GM23338 (cell line): Measurements from ENCODE around the gene PPFIBP1. TPM values are rescaled to one million over a fixed set of nuclear protein-coding genes. Genes with fewer than 3 reads are reported as not detected.

Experiments used
- ATAC-seq: fragments of 200-7000 bp; cut with Tn5 transposase; 3 replicates; pipeline ENCODE4 v1.9.1; 2020
- DNase-seq: peaks from one replicate; pipeline ENCODE4 v3.0.0-alpha.2; 2015; ENCODE audit warnings: low spot score
- H2AFZ ChIP-seq: fragments of 200-600 bp; sonication (generic); 2 replicates; pipeline ENCODE4 v1.8.0; 2016; ENCODE audit warnings: antibody characterized with exemption, mild to moderate bottlenecking, moderate library complexity
- H3F3A ChIP-seq: fragments of 200-600 bp; sonication (generic); replicated peaks from 2 replicates; pipeline ENCODE4 v1.8.0; 2017; ENCODE audit warnings: antibody characterized with exemption, mixed run types, low read depth
- H3K27ac ChIP-seq: fragments of 200-600 bp; sonication (generic); 2 replicates; pipeline ENCODE4 v1.6.1; 2016; ENCODE audit warnings: low read depth
- H3K27me3 ChIP-seq: fragments of 200-600 bp; sonication (generic); 2 replicates; pipeline ENCODE4 v1.8.0; 2016; ENCODE audit warnings: mild to moderate bottlenecking, mixed run types, moderate library complexity; ENCODE audit not compliant: insufficient read depth
- H3K36me3 ChIP-seq: fragments of 200-600 bp; sonication (generic); 2 replicates; pipeline ENCODE4 v1.8.0; 2016; ENCODE audit warnings: mild to moderate bottlenecking; ENCODE audit not compliant: insufficient read depth
- H3K4me1 ChIP-seq: fragments of 200-600 bp; sonication (generic); 2 replicates; pipeline ENCODE4 v1.8.0; 2016; ENCODE audit warnings: mild to moderate bottlenecking, moderate library complexity; ENCODE audit not compliant: insufficient read depth
- H3K4me2 ChIP-seq: fragments of 200-600 bp; sonication (generic); 2 replicates; pipeline ENCODE4 v1.7.1; 2017; ENCODE audit warnings: mixed run types
- H3K4me3 ChIP-seq: fragments of 200-600 bp; sonication (generic); 2 replicates; pipeline ENCODE4 v1.6.1; 2016; ENCODE audit warnings: mixed run types
- H3K79me2 ChIP-seq: fragments of 200-600 bp; sonication (generic); replicated peaks from 2 replicates; pipeline ENCODE4 v1.8.0; 2017; ENCODE audit warnings: mild to moderate bottlenecking; ENCODE audit not compliant: insufficient read depth
- H3K9me2 ChIP-seq: fragments of 200-600 bp; sonication (generic); 2 replicates; pipeline ENCODE4 v1.8.0; 2017; ENCODE audit not compliant: insufficient read depth
- H4K20me1 ChIP-seq: fragments of 200-600 bp; sonication (generic); replicated peaks from 2 replicates; pipeline ENCODE4 v1.8.0; 2017; ENCODE audit warnings: mild to moderate bottlenecking; ENCODE audit not compliant: insufficient read depth
- H3K27ac Mint-ChIP-seq: 2 replicates; pipeline ENCODE4 v1.8.0; 2020; ENCODE audit warnings: inconsistent platforms, mild to moderate bottlenecking, moderate library complexity, mixed read lengths
- H3K27me3 Mint-ChIP-seq: 3 replicates; pipeline ENCODE4 v1.8.0; 2022; ENCODE audit warnings: low read depth, mild to moderate bottlenecking, moderate library complexity, mixed read lengths, inconsistent platforms; ENCODE audit not compliant: insufficient read depth, poor library complexity
- H3K36me3 Mint-ChIP-seq: 3 replicates; pipeline ENCODE4 v1.8.0; 2021; ENCODE audit warnings: low read depth, mild to moderate bottlenecking, inconsistent platforms, moderate library complexity, mixed read lengths
- H3K4me1 Mint-ChIP-seq: 3 replicates; pipeline ENCODE4 v1.8.0; 2020; ENCODE audit warnings: mild to moderate bottlenecking, inconsistent platforms, mixed read lengths
- H3K4me3 Mint-ChIP-seq: 3 replicates; pipeline ENCODE4 v1.8.0; 2021; ENCODE audit warnings: moderate library complexity, mild to moderate bottlenecking, inconsistent platforms, mixed read lengths
- H3K9me3 Mint-ChIP-seq: 3 replicates; pipeline ENCODE4 v1.8.0; 2020; ENCODE audit warnings: moderate library complexity, mild to moderate bottlenecking, inconsistent platforms, mixed read lengths
- CREB1 ChIP-seq: fragments of 250-450 bp; sonication (Bioruptor Pico); IDR thresholded peaks from 2 replicates; pipeline ENCODE4 v1.5.0; 2020; ENCODE audit warnings: low read depth, mild to moderate bottlenecking, moderate library complexity
- EZH2 ChIP-seq: fragments of 200-600 bp; sonication (generic); IDR thresholded peaks from one replicate; pipeline ENCODE4 v1.8.0; 2017; ENCODE audit warnings: antibody characterized with exemption, mild to moderate bottlenecking, low read depth; ENCODE audit not compliant: unreplicated experiment
- ZNF331 ChIP-seq: fragments of 250-450 bp; sonication (Bioruptor Pico); IDR thresholded peaks from 2 replicates; pipeline ENCODE4 v1.5.0; 2020; ENCODE audit warnings: low read depth, mild to moderate bottlenecking, moderate library complexity
- ZNF462 ChIP-seq: fragments of 250-450 bp; sonication (Bioruptor Pico); IDR thresholded peaks from 2 replicates; pipeline ENCODE4 v1.5.0; 2020; ENCODE audit warnings: mild to moderate bottlenecking, moderate library complexity
- polyA plus RNA-seq: library from polyadenylated mRNA; unstranded; fragments of >200 nt; fragmentation: Nextera tagmentation; extraction: Ambion mirVana; gene quantifications from 2 replicates; pipeline ENCODE4 v1.2.1, GENCODE V29; 2016
- total RNA-seq: library from RNA; depleted of rRNA; stranded (reverse); fragments of >200 nt; shearing (Covaris generic); gene quantifications from 2 replicates; pipeline ENCODE4 v1.2.3, GENCODE V29; 2014
- TF ChIP-seq, protein P1 (sequence below): IDR thresholded peaks from 2 replicates; pipeline ENCODE4 v1.6.1; 2016; ENCODE audit warnings: antibody characterized with exemption

The PPFIBP1 gene
- total and polyA plus RNA-seq, 2 experiments from 2014 or later, result 33.2 to 41.9 TPM

GRCh38 chr12:27711317-27711682, 187.3 kb downstream of the PPFIBP1 start (continued):
- no peak for TF ChIP-seq ZNF462 (CRISPR knock-in tag)
- TF ChIP-seq EZH2, result no peak
- no peak for TF ChIP-seq ZNF331 (CRISPR knock-in tag)

- H4K20me1 ChIP-seq, result no peaks in the 10 kb centered on the region; the same call in none of the 2 replicates
- ATAC-seq, result no peak
Measured at GRCh38 chr12:27711967-27712366, 188.0 kb downstream of the PPFIBP1 start.

More at GRCh38 chr12:27711967-27712366, 188.0 kb downstream of the PPFIBP1 start:
- H3K9me3 Mint-ChIP-seq, result no peaks in the 10 kb centered on the region
- Histone ChIP-seq H3K79me2 (peaks cover 51% of the 10 kb centered on the region), H2AFZ (no peak overlapping the region), H3K4me2 (peak overlapping the region; percentile 92), H3F3A (no peaks in the 10 kb centered on the region), H3K27me3 (no peaks in the 10 kb centered on the region), H3K4me3 (peak overlapping the region; percentile 82), H3K36me3 (peaks cover 11% of the 10 kb centered on the region; the same call in 1 of the 2 replicates), H3K4me1 (peaks cover 11% of the 10 kb centered on the region), H3K27ac (no peak overlapping the region), H3K9me2 (no peaks in the 10 kb centered on the region)
- peaks cover 21% of the 10 kb centered on the region for H3K36me3 Mint-ChIP-seq
- H3K27ac Mint-ChIP-seq, result no peak overlapping the region
- DNase-seq, result no peak
- TF ChIP-seq, protein P1, sequence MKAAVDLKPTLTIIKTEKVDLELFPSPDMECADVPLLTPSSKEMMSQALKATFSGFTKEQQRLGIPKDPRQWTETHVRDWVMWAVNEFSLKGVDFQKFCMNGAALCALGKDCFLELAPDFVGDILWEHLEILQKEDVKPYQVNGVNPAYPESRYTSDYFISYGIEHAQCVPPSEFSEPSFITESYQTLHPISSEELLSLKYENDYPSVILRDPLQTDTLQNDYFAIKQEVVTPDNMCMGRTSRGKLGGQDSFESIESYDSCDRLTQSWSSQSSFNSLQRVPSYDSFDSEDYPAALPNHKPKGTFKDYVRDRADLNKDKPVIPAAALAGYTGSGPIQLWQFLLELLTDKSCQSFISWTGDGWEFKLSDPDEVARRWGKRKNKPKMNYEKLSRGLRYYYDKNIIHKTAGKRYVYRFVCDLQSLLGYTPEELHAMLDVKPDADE, result no peak
- TF ChIP-seq CREB1 (CRISPR knock-in tag), result no peak
- H3K27me3 Mint-ChIP-seq, result peaks cover 6% of the 10 kb centered on the region
- H3K4me1 Mint-ChIP-seq, result peaks cover 13% of the 10 kb centered on the region
- peak overlapping the region; percentile 89 for H3K4me3 Mint-ChIP-seq
